HepG2 (cell line): Measurements from ENCODE around the gene BCL2L2. TPM values are rescaled to one million over a fixed set of nuclear protein-coding genes. Genes with fewer than 3 reads are reported as not detected.

Experiments used
- AHDC1 ChIP-seq: sonication (generic); formaldehyde crosslinking; IDR thresholded peaks from 2 replicates; pipeline ENCODE4 v1.5.1; 2020; ENCODE audit warnings: mild to moderate bottlenecking, missing genetic modification reagents, borderline replicate concordance
- ARHGAP35 ChIP-seq: sonication (generic); formaldehyde crosslinking; IDR thresholded peaks from 2 replicates; pipeline ENCODE4 v1.9.0; 2022; ENCODE audit warnings: mild to moderate bottlenecking, inconsistent platforms, moderate library complexity, missing genetic modification reagents, borderline replicate concordance
- FOXK1 ChIP-seq: sonication (generic); formaldehyde crosslinking; IDR thresholded peaks from 2 replicates; pipeline ENCODE4 v1.4.0; 2020; ENCODE audit warnings: low read depth, missing genetic modification reagents, borderline replicate concordance
- IKZF5 ChIP-seq: IDR thresholded peaks from 2 replicates; pipeline ENCODE4 v1.6.1; 2018; ENCODE audit warnings: missing genetic modification reagents, mild to moderate bottlenecking, missing compliant biosample characterization
- IRX3 ChIP-seq: sonication (generic); formaldehyde crosslinking; IDR thresholded peaks from 2 replicates; pipeline ENCODE4 v1.8.1; 2023; ENCODE audit warnings: mild to moderate bottlenecking, low read depth, missing genetic modification reagents, borderline replicate concordance
- KDM1A ChIP-seq: IDR thresholded peaks from 2 replicates; pipeline ENCODE4 v1.6.1; 2016; ENCODE audit warnings: missing compliant biosample characterization
- LCORL ChIP-seq, 2 experiments: fragments of 450-650 bp in 1 of 2; sonication (generic) in 1 of 2; formaldehyde crosslinking in 1 of 2; IDR thresholded peaks; 2 replicates each; pipeline versions ENCODE4 v1.5.0 to v1.6.1; 2017 to 2020; ENCODE audit warnings: antibody characterized with exemption in 1 of 2, missing genetic modification reagents in 1 of 2
- PCBP2 ChIP-seq: fragments of 200-400 bp; formaldehyde crosslinking; optimal IDR thresholded peaks from 2 replicates; pipeline ENCODE3; 2018; ENCODE audit warnings: low read length, low read depth; ENCODE audit not compliant: poor library complexity, severe bottlenecking
- POLR2G ChIP-seq: fragments of 200-400 bp; formaldehyde crosslinking; IDR thresholded peaks from 2 replicates; pipeline ENCODE4 v1.6.1; 2018; ENCODE audit warnings: mild to moderate bottlenecking, low read depth, low read length, moderate library complexity
- RAD51 ChIP-seq: fragments of 450-650 bp; IDR thresholded peaks from 2 replicates; pipeline ENCODE4 v1.6.1; 2016; ENCODE audit warnings: borderline replicate concordance
- SNAI1 ChIP-seq: sonication (generic); formaldehyde crosslinking; IDR thresholded peaks from 2 replicates; pipeline ENCODE4 v1.5.0; 2020; ENCODE audit warnings: mild to moderate bottlenecking, missing genetic modification reagents, borderline replicate concordance
- TEAD2 ChIP-seq: sonication (generic); formaldehyde crosslinking; IDR thresholded peaks from 2 replicates; pipeline ENCODE4 v1.9.0; 2021; ENCODE audit warnings: missing genetic modification reagents
- ZNF317 ChIP-seq: sonication (generic); formaldehyde crosslinking; IDR thresholded peaks from 2 replicates; pipeline ENCODE4 v1.5.0; 2020; ENCODE audit warnings: mild to moderate bottlenecking, missing genetic modification reagents
- ZNF446 ChIP-seq: sonication (generic); formaldehyde crosslinking; IDR thresholded peaks from 2 replicates; pipeline ENCODE4 v1.5.0; 2020; ENCODE audit warnings: mild to moderate bottlenecking, missing genetic modification reagents
- ZNF546 ChIP-seq: sonication (generic); formaldehyde crosslinking; conservative IDR thresholded peaks from 2 replicates; pipeline ENCODE4 v1.8.1; 2023; ENCODE audit warnings: mild to moderate bottlenecking, missing genetic modification reagents
- ZNF674 ChIP-seq: sonication (generic); formaldehyde crosslinking; IDR thresholded peaks from 2 replicates; pipeline ENCODE4 v1.5.0; 2020; ENCODE audit warnings: low read depth, mild to moderate bottlenecking, missing genetic modification reagents
- ZNF841 ChIP-seq: sonication (generic); formaldehyde crosslinking; IDR thresholded peaks from 2 replicates; pipeline ENCODE4 v1.8.1; 2023; ENCODE audit warnings: missing genetic modification reagents, borderline replicate concordance
- polyA plus RNA-seq, 8 experiments: library from polyadenylated mRNA; depleted of rRNA in 3 of 8; stranded (reverse) in 7 of 8; unstranded in 1 of 8; fragments of >200 nt; fragmentation: Illumina TruSeq in 4 of 8; extraction: Trizol in 4 of 8; gene quantifications; 2 replicates each; pipeline versions ENCODE4 v1.2.1 to v1.2.3, GENCODE V29; 2011 to 2016; ENCODE audit warnings: low read depth in 4 of 8, missing spikeins in 1 of 8, mixed read lengths in 1 of 8; ENCODE audit not compliant: insufficient read depth in 1 of 8
- total RNA-seq, 5 experiments: library from RNA; depleted of rRNA; stranded (reverse); fragments of >200 nt; fragmentation: Illumina TruSeq; extraction: Trizol; gene quantifications; 2 replicates each; pipeline ENCODE4 v1.2.3, GENCODE V29; 2016; ENCODE audit warnings: low read depth in 1 of 5
- TF ChIP-seq, protein P1 (sequence below): sonication (generic); formaldehyde crosslinking; IDR thresholded peaks from 2 replicates; pipeline ENCODE4 v1.5.0; 2020; ENCODE audit warnings: missing genetic modification reagents
- TF ChIP-seq, protein P2 (sequence below): sonication (generic); formaldehyde crosslinking; IDR thresholded peaks from 2 replicates; pipeline ENCODE4 v1.5.0; 2020; ENCODE audit warnings: mild to moderate bottlenecking, low read depth, missing genetic modification reagents, borderline replicate concordance
- TF ChIP-seq, protein P3 (sequence below): sonication (generic); formaldehyde crosslinking; IDR thresholded peaks from 2 replicates; pipeline ENCODE4 v1.5.0; 2020; ENCODE audit warnings: missing genetic modification reagents

Gene BCL2L2
- total and polyA plus RNA-seq, 2 of the 13 experiments (the other 11 are each of a cell fraction or from before 2014, with no cell fraction given) = 28.1 to 49.8 TPM

- TF ChIP-seq ZNF674 (CRISPR knock-in tag) (peak; percentile 60), PCBP2 (no peak), TEAD2 (CRISPR knock-in tag) (peak; percentile 56), RAD51 (no peak), ARHGAP35 (CRISPR knock-in tag) (peak; percentile 93), SNAI1 (CRISPR knock-in tag) (peak; percentile 8; the same call in 1 of the 2 replicates), ZNF546 (no peak), LCORL (IDR thresholded peaks at IDR 0.05) (no peak), LCORL (CRISPR knock-in tag; IDR thresholded peaks at IDR 0.05) (no peak), POLR2G (peak; percentile 96), ZNF317 (CRISPR knock-in tag) (no peak), ZNF841 (CRISPR knock-in tag) (no peak), IRX3 (peak; percentile 62; the same call in 1 of the 2 replicates), KDM1A (CRISPR knock-in tag) (peak; percentile 77; the same call in 1 of the 2 replicates), AHDC1 (no peak), ZNF446 (CRISPR knock-in tag) (0 out of 2 replicates have a peak, but pooled peaks have one; percentile 5), IKZF5 (CRISPR knock-in tag) (no peak), FOXK1 (CRISPR knock-in tag) (peak; percentile 97; the same call in 1 of the 2 replicates)
- TF ChIP-seq, protein P1, sequence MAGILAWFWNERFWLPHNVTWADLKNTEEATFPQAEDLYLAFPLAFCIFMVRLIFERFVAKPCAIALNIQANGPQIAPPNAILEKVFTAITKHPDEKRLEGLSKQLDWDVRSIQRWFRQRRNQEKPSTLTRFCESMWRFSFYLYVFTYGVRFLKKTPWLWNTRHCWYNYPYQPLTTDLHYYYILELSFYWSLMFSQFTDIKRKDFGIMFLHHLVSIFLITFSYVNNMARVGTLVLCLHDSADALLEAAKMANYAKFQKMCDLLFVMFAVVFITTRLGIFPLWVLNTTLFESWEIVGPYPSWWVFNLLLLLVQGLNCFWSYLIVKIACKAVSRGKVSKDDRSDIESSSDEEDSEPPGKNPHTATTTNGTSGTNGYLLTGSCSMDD (CRISPR knock-in tag) = no peak
- TF ChIP-seq, protein P2, sequence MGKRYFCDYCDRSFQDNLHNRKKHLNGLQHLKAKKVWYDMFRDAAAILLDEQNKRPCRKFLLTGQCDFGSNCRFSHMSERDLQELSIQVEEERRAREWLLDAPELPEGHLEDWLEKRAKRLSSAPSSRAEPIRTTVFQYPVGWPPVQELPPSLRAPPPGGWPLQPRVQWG (CRISPR knock-in tag) = no peak
- TF ChIP-seq, protein P3, sequence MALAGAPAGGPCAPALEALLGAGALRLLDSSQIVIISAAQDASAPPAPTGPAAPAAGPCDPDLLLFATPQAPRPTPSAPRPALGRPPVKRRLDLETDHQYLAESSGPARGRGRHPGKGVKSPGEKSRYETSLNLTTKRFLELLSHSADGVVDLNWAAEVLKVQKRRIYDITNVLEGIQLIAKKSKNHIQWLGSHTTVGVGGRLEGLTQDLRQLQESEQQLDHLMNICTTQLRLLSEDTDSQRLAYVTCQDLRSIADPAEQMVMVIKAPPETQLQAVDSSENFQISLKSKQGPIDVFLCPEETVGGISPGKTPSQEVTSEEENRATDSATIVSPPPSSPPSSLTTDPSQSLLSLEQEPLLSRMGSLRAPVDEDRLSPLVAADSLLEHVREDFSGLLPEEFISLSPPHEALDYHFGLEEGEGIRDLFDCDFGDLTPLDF (CRISPR knock-in tag) = peak; percentile 79
Measured at GRCh38 chr14:23301288-23301968, 5.2 kb upstream of the BCL2L2 start (continued).
